Stimulated activated CD8-positive, alpha-beta memory T cell treated with anti-CD3 and anti-CD28 coated beads, Interleukin-15, amount 100 ng/mL, for 1 hour (primary cell): Measurements from ENCODE around the gene LRIT2.

Experiments used
- DNase-seq: peaks from one replicate; pipeline ENCODE4 v3.0.0-alpha.2; 2020; ENCODE audit warnings: low read depth

Gene LRIT2

DNA sequence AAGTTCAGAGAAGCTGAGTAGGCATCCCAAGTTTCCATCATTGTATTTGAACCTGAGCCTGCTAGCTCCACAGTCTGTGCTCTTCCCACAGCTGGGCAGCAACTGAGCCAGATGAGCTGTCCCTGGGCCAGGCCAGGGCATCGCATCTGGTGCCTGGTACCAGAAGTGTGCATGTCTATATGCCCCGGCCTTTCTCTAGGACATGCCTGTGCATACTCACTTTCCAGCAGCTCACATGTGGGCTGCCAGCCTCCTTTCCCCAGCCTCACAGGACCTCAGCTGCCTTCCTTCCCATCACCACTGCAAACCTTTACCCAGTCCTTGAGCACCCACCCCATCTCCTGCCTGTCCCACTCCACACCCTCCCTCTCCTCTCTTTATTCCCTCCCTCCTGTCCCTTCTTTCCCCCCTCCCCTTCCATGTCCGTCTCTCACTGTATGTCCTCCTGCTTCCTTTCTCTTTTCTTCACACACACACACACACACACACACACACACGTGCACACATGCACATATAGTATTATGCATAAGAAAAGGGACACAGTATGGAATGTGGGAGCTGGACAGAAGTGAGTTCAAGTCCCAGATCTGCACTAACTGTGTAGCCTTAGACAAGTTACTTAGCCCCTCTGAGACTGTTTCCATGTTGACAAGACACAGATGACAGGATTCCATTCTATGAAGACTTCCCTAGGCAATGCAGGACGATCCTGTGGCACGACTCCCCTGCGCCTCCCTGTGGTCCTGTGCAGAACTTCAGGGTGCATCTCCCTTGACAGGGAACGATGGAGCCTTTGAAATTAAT, 20.1 kb downstream of the LRIT2 start:
- peak; percentile 24 for DNase-seq

DNA sequence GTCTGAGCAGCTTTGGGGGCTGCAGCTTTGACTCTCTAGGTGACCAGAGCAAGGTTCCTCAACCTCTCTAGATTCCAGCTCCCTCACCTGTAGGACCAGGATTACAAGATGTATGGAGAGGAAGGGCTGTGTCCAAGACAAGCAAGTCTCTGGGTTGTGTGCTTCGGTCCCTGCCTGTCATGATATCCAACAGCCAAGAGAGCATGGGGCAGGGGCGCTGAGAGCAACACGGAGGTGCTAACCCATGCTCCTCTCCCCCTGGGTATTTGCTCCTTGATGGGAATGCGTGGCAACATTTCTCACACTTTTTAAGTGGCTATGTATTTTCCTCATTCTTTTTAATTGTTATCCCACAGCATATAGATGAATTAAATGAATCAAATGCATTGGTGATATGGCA, 20.7 kb downstream of the LRIT2 start:
- DNase-seq, result no peak

DNA sequence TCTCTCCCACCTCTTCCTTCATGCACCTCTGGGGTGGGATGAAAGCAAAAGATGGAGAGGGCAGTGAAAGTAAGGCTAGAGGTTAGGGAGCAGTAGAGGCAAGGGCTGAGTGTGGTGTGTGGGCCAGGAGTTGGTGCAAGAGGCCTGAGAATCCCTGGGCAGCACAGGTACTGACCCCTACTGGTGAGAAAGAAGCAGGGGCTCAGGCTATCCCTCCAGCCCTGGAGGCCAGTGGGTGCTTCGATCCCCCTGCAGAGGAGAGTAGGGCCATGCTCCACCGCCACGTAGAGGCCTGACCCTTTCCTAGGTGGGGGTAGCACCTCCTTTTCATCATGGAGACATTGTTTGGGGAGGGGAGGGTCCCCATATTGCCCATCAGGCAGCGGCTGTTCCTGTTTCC, 21.2 kb downstream of the LRIT2 start:
- DNase-seq, result no peak

DNA sequence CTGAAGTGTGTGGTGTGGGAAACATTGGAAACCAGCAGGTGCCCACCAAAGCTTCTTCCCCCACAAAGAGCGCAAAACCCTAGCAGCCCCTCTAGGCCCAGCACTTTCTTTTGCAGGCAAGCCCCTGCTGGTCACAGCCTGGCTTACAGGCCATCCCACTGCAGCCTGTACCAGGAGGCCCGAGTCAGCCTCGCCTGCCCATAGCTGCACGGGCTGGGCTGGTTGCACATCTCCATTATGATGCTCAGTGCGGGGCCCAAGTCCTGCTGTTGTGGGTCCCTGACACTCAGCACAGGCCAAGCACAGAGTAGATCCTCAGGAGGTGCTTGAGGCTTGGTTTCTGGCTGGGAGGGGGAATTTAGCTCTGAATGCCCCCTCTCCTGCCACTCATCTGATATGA, 23.0 kb downstream of the LRIT2 start:
- no peak for DNase-seq

DNA sequence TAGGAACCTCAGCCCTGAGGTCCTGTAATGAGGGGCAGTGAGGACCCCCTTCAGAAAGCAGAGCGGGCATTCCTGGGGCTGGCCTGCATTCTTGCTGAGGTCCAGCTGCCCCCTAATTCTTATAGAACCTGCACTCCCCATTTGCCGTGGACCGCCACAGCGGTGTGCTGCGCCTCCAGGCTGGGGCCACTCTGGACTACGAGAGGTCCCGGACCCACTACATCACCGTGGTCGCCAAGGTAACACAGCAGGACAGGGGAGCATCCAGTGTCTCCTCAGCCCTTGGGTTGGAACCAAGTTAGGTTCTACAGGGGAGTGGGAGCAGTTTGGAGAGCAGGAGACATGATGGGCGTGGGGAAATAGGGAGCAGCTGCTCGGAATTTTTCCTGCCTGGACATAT, 23.7 kb downstream of the LRIT2 start:
- DNase-seq, result no peak

DNA sequence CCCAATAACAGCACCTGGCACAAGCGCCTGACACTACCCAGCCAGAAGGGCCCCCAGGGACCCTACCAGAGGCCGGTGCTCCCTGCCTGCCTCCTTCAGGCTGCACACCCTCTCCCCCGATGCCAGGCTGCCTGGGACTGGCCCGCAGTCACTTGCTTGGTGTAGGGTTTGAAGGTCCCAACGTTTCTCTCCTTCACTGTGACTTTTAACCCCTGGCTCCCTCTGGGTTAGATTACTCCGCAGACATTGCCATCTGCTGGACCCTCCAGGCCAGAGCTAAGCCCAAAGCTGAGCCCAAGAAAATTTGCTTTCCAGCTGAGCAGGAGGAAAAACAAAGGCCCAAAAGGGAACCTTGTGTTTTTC, 24.1 kb downstream of the LRIT2 start:
- DNase-seq, result no peak

DNA sequence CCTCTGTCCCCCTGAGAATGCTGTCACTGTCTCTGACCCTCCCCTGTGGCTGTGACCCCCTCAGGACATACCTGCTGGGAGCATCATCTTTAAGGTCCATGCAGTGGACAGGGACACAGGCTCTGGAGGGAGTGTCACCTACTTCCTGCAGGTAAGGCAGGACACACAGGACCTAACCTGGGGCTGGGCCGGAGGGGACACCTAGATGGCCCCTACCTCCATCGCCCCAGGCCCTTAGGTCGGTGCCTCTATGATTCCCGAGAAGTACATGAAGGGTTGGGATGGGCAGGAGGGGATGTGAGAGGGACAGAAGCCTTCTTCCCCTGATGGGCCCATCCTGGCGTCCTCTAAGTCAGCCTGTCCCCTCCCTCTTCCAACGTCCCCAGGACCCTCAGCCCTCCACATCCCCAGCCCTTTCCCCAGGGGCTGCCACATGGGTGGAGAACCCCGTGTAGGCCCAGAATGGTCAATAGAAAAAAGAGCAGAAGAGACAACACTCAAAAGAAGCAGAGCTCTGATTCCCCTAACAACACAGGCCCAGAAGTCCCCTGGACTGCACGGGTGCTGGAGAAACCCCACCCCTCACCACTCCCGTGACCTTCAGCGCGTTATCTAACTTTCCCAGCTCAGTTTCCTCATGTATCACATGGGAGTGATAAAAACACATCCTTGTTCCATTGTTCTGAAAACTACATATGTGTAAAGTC, 24.7 kb downstream of the LRIT2 start:
- DNase-seq, result no peak

DNA sequence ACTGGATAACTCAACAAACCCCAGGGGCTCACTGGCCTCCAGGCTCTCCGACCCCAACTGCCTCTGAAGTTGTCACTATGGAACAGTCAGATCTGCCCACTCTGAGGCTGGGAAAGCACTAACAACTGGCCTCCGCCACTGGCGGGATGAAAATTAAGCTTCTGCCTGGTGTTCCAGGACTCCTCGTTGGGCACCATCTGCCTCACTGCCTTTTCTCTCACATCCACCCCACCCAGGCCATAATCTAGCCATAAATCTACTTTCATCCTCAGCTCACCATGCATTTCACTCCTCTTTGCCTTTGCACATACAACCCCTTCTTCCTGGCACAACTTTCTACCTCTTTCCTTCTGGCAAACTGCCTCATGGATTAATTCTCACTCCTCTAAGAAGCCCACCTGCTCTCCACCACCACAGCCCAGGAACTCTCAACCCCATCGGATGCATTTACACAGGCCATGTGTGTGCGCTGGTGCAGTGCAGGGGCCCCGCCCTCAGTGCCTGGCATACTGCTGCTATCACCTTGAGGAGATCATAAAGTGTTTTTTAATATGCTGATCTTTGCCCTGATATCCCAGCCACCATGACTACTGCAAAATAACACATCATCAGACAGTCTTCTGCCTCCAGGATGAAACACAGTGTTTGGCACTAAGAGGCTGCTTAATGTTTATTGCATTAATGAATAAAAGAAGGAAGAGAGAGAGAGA, 27.0 kb downstream of the LRIT2 start:
- no peak for DNase-seq

DNA sequence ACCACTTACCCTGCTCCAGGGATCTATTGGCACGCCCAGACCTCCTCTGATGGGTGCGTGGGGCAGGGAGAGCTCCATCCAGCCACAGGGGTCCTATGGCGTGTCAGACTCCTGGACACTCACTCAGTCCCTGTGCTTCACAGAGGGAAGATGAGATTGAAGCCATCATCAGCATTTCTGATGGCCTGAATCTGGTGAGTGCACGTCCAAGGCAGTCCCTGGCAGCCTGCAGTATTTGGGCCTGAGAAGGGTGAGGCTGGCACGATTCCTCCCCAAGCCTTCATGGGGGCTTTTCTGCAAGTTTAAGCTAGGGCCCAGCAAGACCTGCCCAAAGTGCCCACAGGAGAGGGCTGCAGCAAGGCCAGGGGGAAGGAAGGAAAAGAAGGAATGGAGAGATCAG, 27.7 kb downstream of the LRIT2 start:
- no peak for DNase-seq

DNA sequence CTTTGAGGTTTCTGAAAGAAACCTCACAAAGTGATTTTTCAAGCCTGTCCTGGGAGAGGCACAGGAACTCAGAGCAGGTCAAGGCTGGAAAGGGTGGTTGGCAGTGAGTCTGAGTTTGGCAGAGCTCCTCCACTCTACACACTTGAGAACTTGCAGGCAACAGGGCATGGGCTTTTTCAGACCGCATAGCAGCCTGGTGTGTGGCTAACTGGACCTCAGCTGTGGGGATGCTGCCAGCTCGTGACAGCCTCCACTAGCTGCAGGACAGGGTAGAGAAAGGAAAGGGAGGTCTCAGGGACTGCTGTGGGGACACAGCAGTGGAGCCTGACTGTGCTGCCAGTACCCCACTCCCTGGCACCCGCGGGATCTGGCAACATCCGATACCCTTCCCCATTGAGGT, 28.4 kb downstream of the LRIT2 start:
- DNase-seq, result no peak

DNA sequence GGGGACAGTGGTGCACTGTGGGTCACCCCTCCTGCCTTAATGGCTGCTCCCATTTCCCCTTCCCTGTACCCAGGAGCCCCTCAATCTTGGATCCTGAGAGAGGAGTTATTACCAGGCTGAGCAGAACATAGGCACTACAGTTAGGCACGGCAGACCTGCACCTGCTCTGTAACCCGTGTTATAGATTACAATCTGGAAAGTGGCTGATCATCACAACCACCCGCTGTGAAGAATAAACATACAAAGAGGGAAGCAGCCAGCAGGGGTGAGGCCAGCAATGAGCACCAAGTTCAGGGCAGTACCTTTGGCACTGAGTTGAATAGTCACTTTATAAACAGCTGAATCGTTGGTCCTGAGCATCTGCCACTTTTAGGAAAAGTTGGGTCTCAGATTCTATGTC, 29.3 kb downstream of the LRIT2 start:
- no peak for DNase-seq

DNA sequence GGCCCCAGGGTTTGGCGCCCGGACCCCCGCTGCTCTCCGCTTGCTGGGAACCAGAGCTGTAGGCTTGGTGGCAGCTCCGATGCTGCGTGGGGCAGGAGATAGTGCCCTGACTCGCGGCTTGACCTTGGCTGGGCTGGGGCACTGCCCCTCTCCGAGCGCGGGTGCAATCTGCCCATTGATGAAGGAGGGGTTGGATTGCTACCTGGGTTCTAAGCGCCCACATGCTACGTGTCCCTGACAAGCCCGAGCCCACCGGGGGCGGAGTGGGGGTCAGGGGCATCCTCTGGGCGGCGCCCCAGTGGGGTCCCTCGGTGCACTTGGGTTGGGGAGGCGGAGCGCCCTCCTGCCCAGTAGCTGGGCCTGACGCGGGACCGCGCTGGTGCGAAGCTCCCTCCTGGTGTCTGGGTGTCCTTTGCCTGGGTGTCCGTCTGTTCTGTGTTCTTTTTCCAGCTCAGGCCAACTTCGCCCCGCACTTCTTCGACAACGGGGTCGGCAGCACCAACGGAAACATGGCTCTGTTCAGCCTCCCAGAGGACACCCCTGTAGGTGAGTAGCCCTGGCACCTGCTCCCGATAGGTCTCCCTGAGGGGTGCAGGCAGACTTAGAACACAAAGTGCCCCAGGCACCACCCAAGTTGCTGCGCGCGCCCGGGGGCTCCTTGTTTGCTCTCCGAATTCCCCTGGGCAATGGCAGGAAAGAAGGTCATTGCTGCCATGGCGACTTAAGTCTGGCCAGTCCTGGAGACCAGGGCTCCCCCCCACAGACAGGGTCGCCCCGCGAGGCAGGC, 30.1 kb downstream of the LRIT2 start:
- no peak for DNase-seq

DNA sequence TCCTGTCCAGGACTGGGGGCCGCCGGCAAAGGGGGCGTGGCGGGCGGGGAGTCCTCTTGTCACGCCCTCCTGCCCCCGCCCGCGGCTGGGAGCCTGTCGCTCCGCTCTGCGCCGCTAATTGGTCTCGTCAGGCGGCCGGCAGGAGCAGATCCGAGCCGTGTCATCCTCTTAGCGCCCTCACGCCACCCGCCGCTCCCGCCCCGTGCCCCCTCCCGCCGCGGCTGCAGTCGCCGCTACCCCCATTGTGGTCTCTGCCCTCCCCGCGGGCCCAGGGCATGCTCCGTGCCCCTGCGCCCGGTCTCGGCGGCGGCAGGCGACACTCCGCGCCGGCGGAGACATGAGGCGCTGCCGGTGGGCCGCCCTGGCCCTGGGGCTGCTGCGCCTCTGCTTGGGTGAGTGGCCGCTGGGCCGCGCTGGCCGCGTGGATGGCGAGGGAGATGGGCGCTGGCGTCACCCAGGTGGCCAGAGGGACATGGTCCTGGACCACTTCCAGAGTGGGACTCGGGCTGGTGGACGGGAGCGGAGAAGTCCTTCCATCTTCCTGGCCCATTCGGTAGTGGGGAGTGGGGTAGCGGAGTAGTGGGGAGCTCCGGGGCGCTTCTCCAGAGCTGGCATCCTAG, 30.8 kb downstream of the LRIT2 start, which contains the start of gene CDHR1:
Gene CDHR1, plus strand, starts transcription at position 114 of the 620 bp plus-strand sequence. Its CDS starts 224 bp downstream, at position 338.
- peak; percentile 21 for DNase-seq

DNA sequence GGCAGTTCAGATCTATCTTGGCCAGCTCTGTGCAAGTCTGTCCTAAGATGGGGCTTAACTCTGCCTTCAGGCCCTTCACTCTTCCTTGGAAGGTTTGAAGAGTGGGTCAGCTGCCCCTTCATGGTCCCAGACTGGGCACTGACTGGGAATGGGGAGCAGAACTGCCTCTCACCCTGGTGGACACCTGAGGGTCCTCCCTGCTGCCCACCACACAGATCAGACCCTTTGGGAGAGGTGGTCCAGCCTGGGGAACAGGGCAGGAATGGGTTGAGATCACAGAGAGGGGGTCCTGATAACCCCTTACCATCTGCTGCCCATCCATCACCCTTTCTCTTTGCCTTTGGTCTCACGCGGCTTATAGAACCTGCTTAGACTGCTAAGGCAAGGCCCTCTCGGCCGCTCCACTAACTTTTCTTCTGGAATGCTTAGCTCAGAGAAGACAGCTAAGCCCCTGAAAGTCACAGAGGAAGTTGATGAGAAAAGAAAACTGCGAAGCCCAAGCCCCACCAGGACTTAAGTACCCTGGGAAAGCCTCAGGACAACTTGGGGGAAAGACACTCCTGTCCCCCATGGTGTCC, 31.4 kb downstream of the LRIT2 start:
- DNase-seq, result no peak

DNA sequence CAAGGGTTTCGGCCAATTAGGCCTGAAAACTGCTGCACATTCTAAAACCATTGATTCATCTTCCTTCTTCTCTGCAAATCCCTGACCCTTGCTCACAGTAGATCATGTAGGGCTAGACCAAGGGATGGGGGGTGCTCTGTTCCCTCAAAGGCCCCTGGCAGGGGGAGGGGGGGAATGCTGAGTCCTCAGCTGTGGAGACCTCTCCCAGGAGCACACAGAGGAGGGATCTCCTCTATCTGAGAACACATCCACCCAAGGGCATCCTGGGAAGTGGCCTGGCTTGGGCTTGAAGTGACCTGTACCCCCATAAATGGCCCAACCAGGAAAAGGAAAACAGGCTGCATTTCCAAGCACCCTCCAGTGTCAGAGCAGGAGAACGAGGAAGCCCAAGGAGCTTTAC, 32.0 kb downstream of the LRIT2 start:
- no peak for DNase-seq

DNA sequence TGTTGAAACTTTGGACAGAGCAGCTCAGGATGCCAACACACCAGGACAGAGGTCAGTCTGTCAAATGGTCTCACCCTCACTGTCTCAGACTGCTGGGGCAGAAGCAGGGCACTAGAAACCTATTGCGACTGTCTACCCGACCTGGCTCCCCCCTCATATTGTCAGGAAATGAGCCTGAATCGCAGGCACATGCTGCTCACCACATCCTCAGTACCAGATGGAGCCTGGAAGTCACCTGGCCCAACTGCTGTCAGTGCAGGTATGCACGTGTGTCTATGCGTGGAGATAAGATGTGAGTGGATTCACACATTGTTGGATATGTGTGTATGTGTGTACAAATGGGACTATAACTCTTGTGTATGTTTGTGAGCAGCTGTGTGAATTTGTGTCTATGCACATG, 34.2 kb downstream of the LRIT2 start:
- DNase-seq, result no peak

DNA sequence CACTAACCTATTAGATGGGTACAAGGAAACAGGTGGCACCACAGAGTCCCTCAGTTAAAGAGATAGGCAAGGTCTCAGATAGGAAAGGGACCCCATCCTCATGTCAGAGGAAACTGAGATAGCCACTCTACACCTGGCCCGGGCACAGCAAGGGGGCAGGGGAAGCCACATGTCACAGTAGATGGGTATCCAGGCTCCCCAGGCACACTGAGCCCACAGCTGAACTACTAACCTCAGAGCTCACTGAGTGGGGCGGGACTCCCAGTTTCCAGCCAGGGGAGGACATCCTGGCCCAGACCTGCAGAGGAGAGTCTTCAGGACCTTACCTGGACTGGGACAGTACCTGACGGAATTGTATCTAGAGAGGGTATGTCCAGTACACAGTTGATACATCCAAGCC, 34.7 kb downstream of the LRIT2 start:
- DNase-seq, result no peak

DNA sequence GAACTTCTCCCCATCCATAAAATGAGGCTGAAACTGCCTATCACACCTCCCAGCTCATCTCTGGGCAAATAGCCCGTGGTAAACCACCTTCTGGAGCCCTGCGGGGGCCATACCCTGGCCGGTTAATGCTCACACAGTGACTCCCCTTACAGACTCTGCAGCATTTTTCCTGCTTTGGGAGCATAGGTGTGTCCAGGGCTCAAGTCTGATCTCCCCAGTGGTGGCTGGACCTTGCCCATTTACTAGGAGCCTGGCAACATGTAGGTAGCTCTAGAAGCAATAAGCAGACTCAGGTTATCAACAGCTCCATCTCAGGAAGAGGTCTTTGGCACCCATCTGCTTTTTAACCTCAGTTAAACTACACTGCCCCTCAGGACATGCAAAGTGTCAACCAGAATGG, 36.5 kb downstream of the LRIT2 start:
- no peak for DNase-seq

DNA sequence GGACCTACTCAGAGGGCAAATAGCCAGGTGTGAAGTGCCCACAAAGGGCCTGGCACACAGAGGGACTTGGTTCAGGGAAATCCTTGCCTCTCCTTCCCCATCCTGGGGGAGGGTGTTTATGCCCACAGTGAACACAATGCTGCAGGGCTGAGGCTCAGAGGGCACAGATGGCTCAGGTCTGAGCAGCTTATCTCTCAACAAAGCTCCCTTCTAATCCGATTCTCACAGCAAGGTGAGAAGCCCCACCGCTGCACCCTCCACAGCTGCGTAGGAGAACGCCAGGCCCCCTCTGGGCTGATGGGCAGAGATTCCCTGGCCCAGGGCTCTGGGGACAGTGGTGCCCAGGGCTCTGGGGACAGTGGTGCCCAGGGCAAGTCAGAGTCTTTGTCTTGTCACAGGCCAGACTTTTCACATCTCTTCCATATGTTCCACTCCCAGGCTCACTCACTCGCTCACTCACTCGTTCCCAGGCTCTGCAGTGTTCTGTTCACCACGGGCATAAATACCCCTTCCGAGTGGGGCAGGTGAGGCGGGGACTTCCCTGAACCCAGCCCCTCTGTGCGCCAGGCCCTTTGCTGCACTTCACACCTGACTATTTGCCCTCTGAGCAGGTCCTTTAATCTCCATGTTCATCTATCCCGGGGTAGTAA, 39.7 kb downstream of the LRIT2 start:
- no peak for DNase-seq

DNA sequence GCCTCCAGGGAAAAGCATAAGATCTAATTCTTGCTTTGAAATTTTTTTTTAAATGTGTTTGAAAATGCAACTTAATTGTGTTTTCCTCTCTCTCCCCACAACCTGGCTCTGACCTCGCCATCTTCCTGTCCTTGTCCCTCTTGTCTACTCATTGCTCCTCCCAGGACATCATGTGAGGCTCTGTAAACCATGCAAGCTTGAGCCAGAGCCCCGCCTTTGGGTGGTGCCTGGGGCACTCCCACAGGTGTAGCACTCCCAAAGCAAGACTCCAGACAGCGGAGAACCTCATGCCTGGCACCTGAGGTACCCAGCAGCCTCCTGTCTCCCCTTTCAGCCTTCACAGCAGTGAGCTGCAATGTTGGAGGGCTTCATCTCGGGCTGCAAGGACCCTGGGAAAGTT, 40.8 kb downstream of the LRIT2 start:
- no peak for DNase-seq

DNA sequence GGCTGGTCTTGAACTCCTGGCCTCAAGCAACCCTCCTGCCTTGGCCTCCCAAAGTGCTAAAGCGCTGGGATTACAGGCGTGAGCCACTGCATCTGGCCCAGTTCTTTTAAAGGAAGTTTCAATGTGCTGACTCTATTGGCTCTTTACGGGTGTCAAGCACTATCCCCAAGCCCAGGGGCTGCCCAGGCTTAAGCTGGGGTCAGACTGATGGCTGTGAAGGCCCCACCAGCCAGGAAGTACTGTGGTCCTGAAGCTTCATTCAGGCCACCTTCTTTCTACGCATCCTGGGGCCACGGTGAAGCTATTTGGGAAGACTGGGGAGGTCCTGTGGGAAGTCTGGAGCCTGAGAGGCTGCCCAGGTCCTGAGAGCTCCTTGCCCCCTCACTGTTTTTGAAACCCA, 43.7 kb downstream of the LRIT2 start:
- DNase-seq, result no peak
